Stimulated activated naive B cell treated with anti-CD40 and anti-IgM and Interleukin-4, amounts not matched to agents 10 μg/mL and 1 μg/mL and 100 μg/mL, for 72 hours (primary cell): ENCODE measurements around the gene AP2A2.

Source experiments
- ATAC-seq, 2 donors: fragments of 150-1000 bp; cut with Tn5 transposase; replicated peaks; 2 replicates each; pipeline ENCODE4 v1.10.0; 2021; ENCODE audit warnings: moderate library complexity in 1 of 2
- DNase-seq: peaks from one replicate; pipeline ENCODE4 v3.0.0; 2021
- H3K27ac Mint-ChIP-seq: one replicate; pipeline ENCODE4 v1.8.0; 2022; ENCODE audit warnings: mild to moderate bottlenecking, mixed read lengths
- H3K27me3 Mint-ChIP-seq, 2 donors: one replicate each; pipeline ENCODE4 v1.8.0; 2022; ENCODE audit warnings: mixed read lengths in 2 of 2
- H3K36me3 Mint-ChIP-seq, 2 donors: one replicate each; pipeline ENCODE4 v1.8.0; 2022; ENCODE audit warnings: mixed read lengths in 2 of 2, mild to moderate bottlenecking in 1 of 2
- H3K4me1 Mint-ChIP-seq, 2 donors: one replicate each; pipeline ENCODE4 v1.8.0; 2022; ENCODE audit warnings: mixed read lengths in 2 of 2, mild to moderate bottlenecking in 1 of 2
- H3K4me3 Mint-ChIP-seq, 2 donors: one replicate each; pipeline ENCODE4 v1.8.0; 2022; ENCODE audit warnings: mild to moderate bottlenecking in 2 of 2, mixed read lengths in 2 of 2, moderate library complexity in 1 of 2
- H3K9me3 Mint-ChIP-seq, 2 donors: one replicate each; pipeline ENCODE4 v1.8.0; 2022; ENCODE audit warnings: mixed read lengths in 2 of 2, mild to moderate bottlenecking in 1 of 2

Gene AP2A2

GRCh38 chr11:944711-945470 lies 19.2 kb downstream of the AP2A2 start:
- Mint-ChIP-seq H3K4me3 (no peak overlapping the region), H3K9me3 (peaks cover 4 to 5% of the 10 kb centered on the region in 2 donors), H3K4me1 (peaks cover 27 to 40% of the 10 kb centered on the region in 2 donors), H3K27ac (no peak overlapping the region), H3K27me3 (no peaks in the 10 kb centered on the region), H3K36me3 (peaks cover 40 to 61% of the 10 kb centered on the region in 2 donors)
- ATAC-seq = no peak
- no peak for DNase-seq

GRCh38 chr11:945986-946385 lies 20.3 kb downstream of the AP2A2 start:
- Mint-ChIP-seq H3K27me3 (no peaks in the 10 kb centered on the region), H3K4me3 (no peak overlapping the region)

DNA sequence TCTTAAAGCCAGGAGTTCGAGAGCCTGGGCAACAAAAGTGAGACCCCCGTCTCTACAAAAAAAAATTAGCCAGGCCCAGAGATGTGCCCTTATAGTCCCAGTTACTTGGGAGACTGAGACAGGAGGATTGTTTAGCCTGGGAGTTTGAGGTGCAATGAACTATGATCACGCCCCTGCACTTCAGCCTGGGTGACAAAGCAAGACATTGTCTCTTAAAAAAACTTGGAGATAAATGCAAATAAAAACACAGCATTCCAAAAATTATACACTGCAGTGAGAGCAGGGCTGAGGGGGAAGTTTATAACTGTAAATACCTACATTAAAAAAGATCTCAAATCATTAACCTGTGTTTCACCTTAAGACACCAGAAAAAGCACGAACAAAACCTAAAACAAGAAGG lies 22.1 kb downstream of the AP2A2 start:
- Mint-ChIP-seq H3K27ac (no peak overlapping the region), H3K27me3 (no peaks in the 10 kb centered on the region), H3K9me3 (peaks cover 4 to 5% of the 10 kb centered on the region in 2 donors), H3K36me3 (peaks cover 35 to 54% of the 10 kb centered on the region in 2 donors), H3K4me3 (no peak overlapping the region), H3K4me1 (peaks cover 18 to 21% of the 10 kb centered on the region in 2 donors)
- ATAC-seq (no peak), DNase-seq (no peak)

More at GRCh38 chr11:945986-946385, 20.3 kb downstream of the AP2A2 start:
- DNase-seq = no peak
- Mint-ChIP-seq H3K4me1 (peaks cover 17 to 29% of the 10 kb centered on the region in 2 donors), H3K9me3 (peaks cover 4 to 5% of the 10 kb centered on the region in 2 donors), H3K27ac (no peak overlapping the region), H3K36me3 (peaks cover 40 to 59% of the 10 kb centered on the region in 2 donors)
- ATAC-seq = no peak

DNA sequence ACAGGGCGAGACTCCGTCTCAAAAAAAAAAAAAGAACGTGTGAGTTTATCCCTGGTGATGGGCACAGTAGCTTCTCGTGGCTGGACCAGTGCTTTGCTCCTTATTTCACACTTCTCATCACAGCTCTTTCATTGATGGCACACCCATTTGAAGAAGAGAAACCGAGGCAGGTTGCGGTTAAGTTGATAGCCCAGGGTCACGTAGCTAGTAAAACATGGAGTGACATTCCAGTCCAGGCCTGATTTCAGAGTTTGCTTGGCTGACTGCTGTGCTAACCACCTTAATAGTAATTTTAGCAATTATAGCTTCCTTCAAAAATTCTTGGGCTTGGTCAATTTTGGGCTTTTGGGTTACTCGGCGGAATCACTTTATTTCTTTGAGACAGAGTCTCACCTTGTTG lies 25.8 kb downstream of the AP2A2 start:
- peaks cover 32 to 38% of the 10 kb centered on the region in 2 donors for H3K4me1 Mint-ChIP-seq
- no peak overlapping the region for H3K4me3 Mint-ChIP-seq
- no peak for DNase-seq
- H3K27me3 Mint-ChIP-seq = no peaks in the 10 kb centered on the region
- H3K9me3 Mint-ChIP-seq = peaks cover 4 to 5% of the 10 kb centered on the region in 2 donors
- no peak overlapping the region for H3K27ac Mint-ChIP-seq
- H3K36me3 Mint-ChIP-seq = peaks cover 25 to 41% of the 10 kb centered on the region in 2 donors
- no peak for ATAC-seq

- ATAC-seq (no peak), DNase-seq (no peak)
- Mint-ChIP-seq H3K4me1 (peaks cover 32 to 38% of the 10 kb centered on the region in 2 donors), H3K36me3 (peaks cover 26 to 47% of the 10 kb centered on the region in 2 donors), H3K27me3 (no peaks in the 10 kb centered on the region), H3K27ac (peak overlapping the region; percentile 71), H3K4me3 (no peak overlapping the region), H3K9me3 (peaks cover 4 to 5% of the 10 kb centered on the region in 2 donors)
These were observed 27.0 kb downstream of the AP2A2 start for GRCh38 chr11:952406-953385.

DNA sequence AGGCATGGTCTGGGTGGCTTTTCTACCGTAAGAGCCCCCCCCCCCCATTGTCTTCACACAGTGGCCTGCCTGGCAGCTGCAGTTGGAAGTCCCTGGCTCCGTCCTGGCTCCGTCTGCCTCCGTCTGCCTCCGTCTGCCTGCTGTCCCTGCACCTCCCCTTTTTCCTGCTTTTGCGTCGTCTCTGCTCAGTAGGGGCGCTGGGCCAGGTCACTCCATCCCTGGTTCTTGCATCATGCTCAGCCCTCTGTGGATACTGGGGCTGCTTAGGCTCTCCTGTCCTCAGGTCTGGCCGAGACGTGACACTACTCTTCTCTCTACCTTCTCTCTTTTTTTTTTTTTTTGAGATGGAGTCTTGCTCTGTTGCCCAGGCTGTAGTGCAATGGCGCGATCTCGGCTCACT lies 27.8 kb downstream of the AP2A2 start:
- peaks cover 0 to 3% of the 10 kb centered on the region in 2 donors for H3K9me3 Mint-ChIP-seq
- no peak for DNase-seq
- peaks cover 32 to 38% of the 10 kb centered on the region in 2 donors for H3K4me1 Mint-ChIP-seq
- H3K27ac Mint-ChIP-seq = peak overlapping the region; percentile 82
- no peaks in the 10 kb centered on the region for H3K27me3 Mint-ChIP-seq
- peak overlapping the region in 1 of 2 donors; percentile 11 for H3K4me3 Mint-ChIP-seq
- H3K36me3 Mint-ChIP-seq = peaks cover 26 to 45% of the 10 kb centered on the region in 2 donors
- ATAC-seq = no peak

- Mint-ChIP-seq H3K27ac (peak overlapping the region; percentile 38), H3K4me3 (peak overlapping the region in 1 of 2 donors; percentile 31), H3K27me3 (no peaks in the 10 kb centered on the region), H3K9me3 (no peaks in the 10 kb centered on the region), H3K36me3 (peaks cover 22 to 35% of the 10 kb centered on the region in 2 donors), H3K4me1 (peaks cover 32 to 38% of the 10 kb centered on the region in 2 donors)
- DNase-seq (no peak), ATAC-seq (peak; percentile 39 to 46)
These were observed 28.9 kb downstream of the AP2A2 start for GRCh38 chr11:954392-955153.

DNA sequence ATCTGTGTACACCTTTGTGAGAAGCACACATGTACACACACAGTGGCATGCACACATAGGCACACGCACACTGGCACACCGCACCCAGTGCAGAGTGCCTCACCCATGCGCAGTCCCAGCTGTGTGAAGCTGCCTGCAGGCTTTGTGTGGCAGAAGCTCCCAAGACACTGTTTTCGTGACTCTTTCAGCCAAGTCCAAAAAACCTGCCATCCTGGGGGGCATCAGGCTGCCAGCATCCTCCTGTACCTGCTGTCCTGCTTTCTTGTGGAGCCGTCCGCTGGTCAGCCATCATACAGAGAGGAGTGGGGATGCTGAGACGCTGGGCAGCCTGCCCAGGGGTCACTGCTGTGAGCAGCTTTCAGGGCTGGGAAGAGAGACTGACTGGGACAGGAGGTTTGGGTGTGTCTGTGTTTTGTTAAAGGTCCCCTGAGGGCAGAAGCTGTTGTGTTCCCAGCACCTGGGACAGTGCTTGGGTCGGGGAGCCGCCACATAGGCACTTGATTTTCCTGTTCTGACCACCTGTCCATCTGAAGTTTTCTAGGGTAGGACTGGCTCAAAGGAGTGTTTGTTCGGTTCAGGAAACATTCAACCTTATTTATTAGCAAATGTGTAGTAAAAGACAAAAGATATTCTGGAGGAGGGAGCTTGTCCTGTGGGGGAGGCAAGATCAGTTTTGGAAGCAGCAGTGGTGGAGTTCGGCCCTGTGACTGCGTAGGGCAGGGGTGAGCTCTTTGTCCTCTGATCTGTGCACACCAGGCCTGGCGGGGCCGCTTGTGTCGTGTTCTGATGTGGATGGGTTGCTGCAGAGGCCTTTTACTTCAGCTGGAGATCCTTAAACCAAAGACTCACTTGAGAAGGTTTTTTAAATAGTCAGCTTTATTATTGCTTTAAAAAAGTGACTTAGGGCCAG lies 29.7 kb downstream of the AP2A2 start:
- ATAC-seq = peak; percentile 42 to 50
- Mint-ChIP-seq H3K36me3 (peaks cover 15 to 27% of the 10 kb centered on the region in 2 donors), H3K27me3 (no peaks in the 10 kb centered on the region), H3K4me1 (peaks cover 32 to 38% of the 10 kb centered on the region in 2 donors), H3K9me3 (no peaks in the 10 kb centered on the region), H3K27ac (peak overlapping the region; percentile 59), H3K4me3 (no peak overlapping the region)
- no peak for DNase-seq

DNA sequence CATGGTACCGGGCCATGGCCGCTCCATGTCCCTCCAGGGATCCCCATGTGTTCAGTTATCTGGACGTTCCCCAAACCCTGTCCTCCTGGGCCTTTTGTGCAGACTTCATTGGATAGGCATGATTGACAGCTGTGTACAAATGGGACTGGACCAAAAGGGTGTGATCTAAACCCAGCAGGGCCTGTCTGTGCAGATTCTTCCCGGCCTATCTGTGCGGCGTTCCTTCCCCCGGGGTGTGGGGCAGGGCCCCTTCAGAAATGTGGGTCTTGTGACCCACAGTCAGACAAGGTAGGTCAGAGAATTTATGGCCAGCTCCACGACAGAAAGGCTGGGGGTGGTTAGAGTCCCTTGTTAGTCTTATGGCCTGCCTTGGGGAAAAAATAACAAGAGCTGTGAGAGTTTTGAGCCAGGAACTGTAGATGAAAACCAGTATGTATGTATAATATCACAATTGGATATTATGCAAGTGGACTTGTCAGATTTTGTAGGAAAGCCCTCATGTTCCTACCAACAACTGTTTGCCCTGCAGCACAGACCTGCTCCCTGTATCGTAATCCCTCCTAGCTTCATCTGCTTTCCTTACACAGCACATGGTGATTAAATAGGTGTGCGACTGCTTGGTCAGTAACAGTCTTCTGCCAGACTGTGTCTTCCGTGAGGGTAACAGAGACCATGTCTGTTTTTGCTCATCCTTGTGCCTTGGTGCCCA lies 31.7 kb downstream of the AP2A2 start:
- H3K27ac Mint-ChIP-seq = no peak overlapping the region
- H3K9me3 Mint-ChIP-seq = no peaks in the 10 kb centered on the region
- H3K4me1 Mint-ChIP-seq = peaks cover 30 to 37% of the 10 kb centered on the region in 2 donors
- ATAC-seq = no peak
- peaks cover 21 to 41% of the 10 kb centered on the region in 2 donors for H3K36me3 Mint-ChIP-seq
- no peaks in the 10 kb centered on the region for H3K27me3 Mint-ChIP-seq
- no peak overlapping the region for H3K4me3 Mint-ChIP-seq
- no peak for DNase-seq

DNA sequence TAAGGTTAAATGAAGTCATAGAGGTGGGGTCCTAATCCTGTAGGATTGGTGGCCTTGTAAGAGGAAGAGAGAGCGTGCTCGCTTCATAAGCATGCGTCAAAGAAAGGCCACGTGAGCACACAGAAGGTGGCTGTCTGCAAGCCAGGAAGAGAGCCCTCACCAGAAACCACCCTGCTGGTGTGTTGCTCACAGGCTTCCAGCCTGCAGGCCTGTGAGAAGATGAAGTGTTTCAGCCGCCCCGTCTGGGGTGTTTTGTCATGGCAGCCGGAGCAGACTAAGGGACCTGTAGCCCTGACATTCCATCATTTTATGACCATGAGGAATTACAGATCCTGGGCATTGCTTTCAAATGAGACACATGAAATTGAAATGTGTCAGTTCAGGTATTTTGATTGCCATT lies 32.4 kb downstream of the AP2A2 start:
- H3K4me3 Mint-ChIP-seq = no peak overlapping the region
- H3K9me3 Mint-ChIP-seq = no peaks in the 10 kb centered on the region
- H3K27me3 Mint-ChIP-seq = no peaks in the 10 kb centered on the region
- DNase-seq (no peak), ATAC-seq (no peak)
- peaks cover 24 to 30% of the 10 kb centered on the region in 2 donors for H3K4me1 Mint-ChIP-seq
- H3K27ac Mint-ChIP-seq = no peak overlapping the region
- peaks cover 24 to 40% of the 10 kb centered on the region in 2 donors for H3K36me3 Mint-ChIP-seq

DNA sequence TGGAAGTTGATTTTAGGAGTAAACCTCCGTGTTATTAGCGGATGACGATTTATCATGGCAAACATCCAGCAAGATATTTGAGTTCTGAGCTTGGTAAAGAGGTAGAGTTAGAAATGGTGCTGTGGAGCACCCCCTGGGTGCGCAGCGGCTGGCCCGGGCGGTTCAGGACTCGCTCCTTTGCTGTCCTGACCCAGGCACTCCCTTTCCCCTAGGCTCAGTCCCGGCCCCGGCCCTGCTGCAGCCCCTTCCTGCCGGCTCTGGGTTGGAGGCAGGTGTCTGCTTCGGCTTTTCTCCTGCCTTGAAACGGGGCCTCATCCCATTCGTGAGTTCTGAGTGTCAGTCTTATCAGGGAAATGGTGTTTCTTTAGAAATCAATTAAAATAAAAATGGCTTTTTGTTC lies 33.4 kb downstream of the AP2A2 start:
- DNase-seq = no peak
- no peak for ATAC-seq
- no peaks in the 10 kb centered on the region for H3K27me3 Mint-ChIP-seq
- H3K4me3 Mint-ChIP-seq = no peak overlapping the region
- no peaks in the 10 kb centered on the region for H3K9me3 Mint-ChIP-seq
- H3K27ac Mint-ChIP-seq = no peak overlapping the region
- H3K36me3 Mint-ChIP-seq = peaks cover 23 to 41% of the 10 kb centered on the region in 2 donors
- H3K4me1 Mint-ChIP-seq = peaks cover 18 to 21% of the 10 kb centered on the region in 2 donors

- ATAC-seq (no peak), DNase-seq (no peak)
- peaks cover 12 to 18% of the 10 kb centered on the region in 2 donors for H3K4me1 Mint-ChIP-seq
- no peaks in the 10 kb centered on the region for H3K27me3 Mint-ChIP-seq
- H3K9me3 Mint-ChIP-seq = peaks cover 0 to 1% of the 10 kb centered on the region in 2 donors
- peaks cover 24 to 41% of the 10 kb centered on the region in 2 donors for H3K36me3 Mint-ChIP-seq
- no peak overlapping the region for H3K4me3 Mint-ChIP-seq
- no peak overlapping the region for H3K27ac Mint-ChIP-seq
These were observed 33.9 kb downstream of the AP2A2 start for GRCh38 chr11:959608-960007.
